ENCODE measurements around the gene PFDN6.

GRCh38 chr6:33335916-33336315 is 46.5 kb downstream of the PFDN6 start:
- TF ChIP-seq CTCF (IDR thresholded peaks at IDR 0.05): no peak
- TF ChIP-seq POLR2A (IDR thresholded peaks at IDR 0.05): no peak

Data from uterus (tissue), 2 donors.